Erythroblast (primary cell): Measurements from ENCODE around the gene GALNT15.

ENCODE experiments used
- GATA1 ChIP-seq: IDR thresholded peaks from 2 replicates; pipeline ENCODE4 v1.6.1; 2011; ENCODE audit warnings: low read depth, mild to moderate bottlenecking, control low read depth, low read length, moderate library complexity
- POLR2A ChIP-seq: IDR thresholded peaks from 2 replicates; pipeline ENCODE4 v1.6.1; 2011; ENCODE audit warnings: mild to moderate bottlenecking, low read length

DNA sequence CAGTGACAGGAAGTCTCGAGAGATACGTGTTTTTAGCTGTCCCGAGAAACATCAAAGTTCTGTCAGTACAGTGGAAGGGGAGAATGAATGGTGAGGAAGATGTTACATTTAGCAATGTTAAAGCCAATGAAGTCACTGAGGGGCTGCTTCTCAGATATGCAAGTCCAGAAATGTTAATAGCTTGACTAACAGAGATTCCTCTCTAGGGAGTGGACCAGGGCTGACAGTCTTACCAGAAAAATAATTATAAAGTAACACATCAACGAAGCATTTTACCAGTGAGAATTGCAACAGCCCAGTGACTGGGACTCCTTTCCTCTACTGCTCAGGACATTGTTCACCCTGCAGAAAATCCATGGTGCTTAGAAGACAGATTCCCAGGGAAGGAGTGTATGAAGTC lies 23.9 kb downstream of the GALNT15 start:
- no peak for TF ChIP-seq POLR2A
- no peak for TF ChIP-seq GATA1
